MM.1S (cell line): ENCODE measurements around the gene BCAS4.
"Not testable (repeated sequence)": the region's sequence is repeated elsewhere in the genome, so short reads cannot be mapped to it uniquely, and the experiment has no call there.

ENCODE experiments used
- DNase-seq: peaks from one replicate; pipeline ENCODE4 v3.0.0-alpha.2; 2015
- H2AFZ ChIP-seq: fragments of 300-600 bp; sonication (generic); 2 replicates; pipeline ENCODE4 v1.6.0; 2016; ENCODE audit warnings: antibody characterized with exemption, low read length
- H3F3A ChIP-seq: fragments of 300-600 bp; sonication (generic); 2 replicates; pipeline ENCODE4 v1.6.1; 2016; ENCODE audit warnings: mild to moderate bottlenecking, antibody characterized with exemption, low read length, moderate library complexity, mixed read lengths; ENCODE audit not compliant: insufficient read depth
- H3K27ac ChIP-seq: fragments of 300-600 bp; sonication (generic); 2 replicates; pipeline ENCODE4 v1.5.1; 2016; ENCODE audit warnings: mild to moderate bottlenecking, low read length
- H3K27me3 ChIP-seq: fragments of 300-600 bp; sonication (generic); replicated peaks from 2 replicates; pipeline ENCODE4 v1.6.0; 2016; ENCODE audit warnings: low read length; ENCODE audit not compliant: insufficient read depth
- H3K36me3 ChIP-seq: fragments of 300-600 bp; sonication (generic); replicated peaks from 2 replicates; pipeline ENCODE4 v1.6.1; 2016; ENCODE audit warnings: mild to moderate bottlenecking, low read length, mixed read lengths; ENCODE audit not compliant: insufficient read depth
- H3K4me1 ChIP-seq: fragments of 300-600 bp; sonication (generic); 2 replicates; pipeline ENCODE4 v1.6.1; 2016; ENCODE audit warnings: low read length, mixed read lengths
- H3K4me2 ChIP-seq: fragments of 300-600 bp; sonication (generic); 2 replicates; pipeline ENCODE4 v1.6.0; 2016; ENCODE audit warnings: low read depth, low read length
- H3K4me3 ChIP-seq: fragments of 300-600 bp; sonication (generic); 2 replicates; pipeline ENCODE4 v1.5.1; 2016; ENCODE audit warnings: low read length, mixed read lengths
- H3K79me2 ChIP-seq: fragments of 300-600 bp; sonication (generic); 2 replicates; pipeline ENCODE4 v1.6.1; 2016; ENCODE audit warnings: mixed run types, low read length, mixed read lengths
- H3K9ac ChIP-seq: fragments of 300-600 bp; sonication (generic); 2 replicates; pipeline ENCODE4 v1.6.1; 2016; ENCODE audit warnings: low read length, mixed read lengths
- H3K9me2 ChIP-seq: fragments of 300-600 bp; sonication (generic); replicated peaks from 2 replicates; pipeline ENCODE4 v1.6.1; 2016; ENCODE audit warnings: mild to moderate bottlenecking, low read length, mixed read lengths; ENCODE audit not compliant: insufficient read depth
- H3K9me3 ChIP-seq: fragments of 300-600 bp; sonication (generic); replicated peaks from 2 replicates; pipeline ENCODE4 v1.6.1; 2016; ENCODE audit warnings: mild to moderate bottlenecking, low read length, mixed read lengths; ENCODE audit not compliant: insufficient read depth
- H4K20me1 ChIP-seq: fragments of 300-600 bp; sonication (generic); 2 replicates; pipeline ENCODE4 v1.6.1; 2016; ENCODE audit warnings: mild to moderate bottlenecking, low read length, moderate library complexity, mixed read lengths; ENCODE audit not compliant: insufficient read depth
- EZH2 ChIP-seq: fragments of 300-600 bp; sonication (generic); optimal IDR thresholded peaks from 2 replicates; pipeline ENCODE3; 2017; ENCODE audit warnings: low read depth, mild to moderate bottlenecking, antibody characterized with exemption, low read length, mixed read lengths
- EZH2phosphoT487 ChIP-seq: fragments of 300-600 bp; sonication (generic); IDR thresholded peaks from 2 replicates; pipeline ENCODE4 v1.6.1; 2018; ENCODE audit warnings: antibody characterized with exemption, low read length
- TF ChIP-seq, protein P1 (sequence below): fragments of 300-600 bp; sonication (generic); IDR thresholded peaks from 2 replicates; pipeline ENCODE4 v1.5.1; 2016; ENCODE audit warnings: antibody characterized with exemption, low read length, mixed read lengths

BCAS4 gene

DNA sequence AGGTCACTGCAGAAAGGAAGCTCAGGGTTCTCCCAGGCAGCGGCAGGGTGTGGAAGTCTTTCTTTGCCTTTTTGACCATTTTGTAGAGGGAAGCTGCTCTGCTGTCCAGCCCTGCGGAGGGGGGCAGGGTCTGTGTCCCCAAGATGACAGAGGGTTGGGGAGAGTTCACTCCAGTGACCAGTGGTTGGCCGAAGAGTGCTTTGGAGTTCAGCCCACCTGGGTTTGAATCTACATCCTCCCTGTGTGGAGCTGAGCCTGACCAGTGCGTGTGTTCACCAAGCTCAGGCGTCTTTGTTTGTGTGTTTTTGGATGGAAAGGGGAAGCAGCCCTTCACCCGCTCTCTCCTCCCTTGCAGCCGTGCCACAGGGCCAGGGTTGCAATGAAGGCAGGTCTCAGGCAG is 25.9 kb upstream of the BCAS4 start:
- H3K36me3 ChIP-seq, H3K4me3 ChIP-seq, DNase-seq, H3F3A ChIP-seq, H3K27ac ChIP-seq, H4K20me1 ChIP-seq, H3K4me1 ChIP-seq, H3K27me3 ChIP-seq, H2AFZ ChIP-seq, H3K9me3 ChIP-seq, H3K79me2 ChIP-seq, H3K4me2 ChIP-seq, H3K9me2 ChIP-seq, H3K9ac ChIP-seq: not testable (repeated sequence)

DNA sequence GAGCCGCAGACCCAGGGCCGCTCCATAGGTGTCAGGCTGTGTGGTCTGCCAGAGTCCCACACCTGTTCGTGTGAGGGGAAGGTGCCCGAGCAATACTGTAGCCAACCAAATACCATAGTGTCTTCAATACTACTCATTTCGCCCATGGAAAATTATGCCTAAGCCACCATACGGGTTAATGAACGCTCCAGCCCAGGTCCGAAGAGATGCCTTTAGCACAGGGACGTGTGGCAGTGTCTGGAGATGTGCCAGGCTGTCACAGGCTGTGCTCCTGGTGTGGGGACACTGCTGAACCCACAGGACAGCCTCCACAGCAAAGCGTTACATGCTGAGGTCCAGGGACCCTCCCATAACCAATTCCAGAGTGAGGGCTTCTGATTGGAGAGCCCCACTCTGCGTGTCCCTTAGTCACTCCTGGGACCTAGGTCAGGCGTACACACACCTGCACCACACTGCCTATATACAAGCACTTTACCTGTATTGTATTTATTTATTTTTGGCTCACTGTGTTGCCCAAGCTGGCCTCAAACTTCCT is 25.2 kb upstream of the BCAS4 start:
- not testable (repeated sequence) for H3K9ac ChIP-seq, H3K36me3 ChIP-seq, H3F3A ChIP-seq, H3K4me2 ChIP-seq, H3K9me3 ChIP-seq, H4K20me1 ChIP-seq, H3K27ac ChIP-seq, H3K4me1 ChIP-seq, DNase-seq, H2AFZ ChIP-seq, H3K9me2 ChIP-seq, H3K79me2 ChIP-seq, H3K4me3 ChIP-seq, H3K27me3 ChIP-seq

DNA sequence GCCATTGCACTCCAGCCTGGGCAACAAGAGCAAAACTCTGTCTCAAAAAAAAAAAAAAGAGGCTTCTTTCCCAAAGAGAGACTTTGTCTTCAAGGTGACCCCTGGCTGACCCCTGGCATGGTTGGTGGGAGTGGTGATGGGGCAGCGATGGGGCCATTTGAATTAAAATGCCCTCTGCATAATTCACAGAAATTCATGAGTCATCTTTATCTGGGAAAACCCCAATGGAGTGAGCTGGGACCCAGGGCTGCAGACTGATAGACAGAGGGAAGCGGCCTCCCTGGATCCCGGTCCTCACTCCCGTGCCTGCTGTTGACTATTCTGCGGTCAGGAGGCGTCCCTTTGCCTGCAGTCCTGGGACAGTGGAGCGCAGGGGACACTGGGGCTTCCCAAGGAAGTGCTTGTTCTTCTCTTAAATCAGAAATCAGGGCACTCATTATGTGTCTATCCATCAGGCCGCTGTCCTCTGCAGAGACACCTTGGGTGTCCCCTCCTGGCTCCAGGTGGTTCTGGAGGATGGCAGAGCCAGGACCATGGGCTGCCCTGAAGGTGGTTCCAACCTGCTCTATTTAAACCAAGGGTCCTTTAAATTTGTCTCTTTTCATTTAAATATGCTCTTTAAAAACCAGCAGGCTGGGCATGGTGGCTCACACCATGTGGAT is 23.3 kb upstream of the BCAS4 start:
- not testable (repeated sequence) for H3K4me1 ChIP-seq, H3K9me2 ChIP-seq, H3F3A ChIP-seq, H3K9ac ChIP-seq, H3K27ac ChIP-seq, H3K4me3 ChIP-seq, H3K79me2 ChIP-seq, H3K27me3 ChIP-seq, H2AFZ ChIP-seq, H3K36me3 ChIP-seq, H3K9me3 ChIP-seq, H4K20me1 ChIP-seq, H3K4me2 ChIP-seq, DNase-seq

DNA sequence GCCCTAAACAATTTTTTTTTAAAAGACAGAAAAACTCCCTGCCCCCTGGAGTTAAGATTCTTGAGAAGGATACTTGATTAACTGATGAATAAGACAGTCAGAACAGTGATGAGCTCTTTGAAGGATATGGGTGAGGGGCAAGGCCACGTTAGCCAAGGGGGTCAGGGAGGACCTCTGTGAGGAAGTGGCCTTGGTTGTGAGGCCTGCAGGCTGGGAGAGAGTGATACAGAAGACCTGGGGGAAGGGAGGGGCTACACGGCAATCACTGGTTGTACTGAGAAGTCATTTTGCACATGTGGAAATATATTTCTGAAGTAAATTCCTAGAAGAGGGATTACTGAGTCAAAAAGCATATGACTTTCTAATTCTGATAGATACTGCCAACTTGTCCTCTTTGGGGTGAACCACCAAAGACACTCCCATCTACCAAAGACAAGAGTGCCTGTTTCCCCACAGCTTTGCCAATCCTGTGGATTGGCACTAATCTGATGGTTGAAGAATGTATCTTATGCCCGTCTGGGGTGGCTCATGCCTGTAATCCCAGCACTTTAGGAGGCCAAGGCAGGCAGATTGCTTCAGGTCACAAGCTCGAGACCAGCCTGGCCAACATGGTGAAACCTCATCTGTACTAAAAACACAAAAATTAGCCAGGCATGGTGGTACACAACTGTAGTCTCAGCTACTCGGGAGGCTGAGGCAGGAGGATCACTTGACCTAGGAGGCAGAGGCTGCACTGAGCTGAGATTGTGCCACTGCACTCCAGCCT is 22.3 kb upstream of the BCAS4 start:
- Histone ChIP-seq H3K9ac (no peak overlapping the region), H3K9me3 (no peaks in the 10 kb centered on the region), H3K27ac (no peak overlapping the region), H3K79me2 (no peaks in the 10 kb centered on the region), H3K4me1 (no peaks in the 10 kb centered on the region), H3F3A (no peaks in the 10 kb centered on the region), H3K36me3 (no peaks in the 10 kb centered on the region), H3K27me3 (no peaks in the 10 kb centered on the region), H3K4me3 (no peak overlapping the region), H3K9me2 (no peaks in the 10 kb centered on the region), H3K4me2 (no peak overlapping the region), H2AFZ (no peak overlapping the region), H4K20me1 (no peaks in the 10 kb centered on the region)
- DNase-seq = no peak
- no peak for TF ChIP-seq EZH2phosphoT487
- TF ChIP-seq, protein P1, sequence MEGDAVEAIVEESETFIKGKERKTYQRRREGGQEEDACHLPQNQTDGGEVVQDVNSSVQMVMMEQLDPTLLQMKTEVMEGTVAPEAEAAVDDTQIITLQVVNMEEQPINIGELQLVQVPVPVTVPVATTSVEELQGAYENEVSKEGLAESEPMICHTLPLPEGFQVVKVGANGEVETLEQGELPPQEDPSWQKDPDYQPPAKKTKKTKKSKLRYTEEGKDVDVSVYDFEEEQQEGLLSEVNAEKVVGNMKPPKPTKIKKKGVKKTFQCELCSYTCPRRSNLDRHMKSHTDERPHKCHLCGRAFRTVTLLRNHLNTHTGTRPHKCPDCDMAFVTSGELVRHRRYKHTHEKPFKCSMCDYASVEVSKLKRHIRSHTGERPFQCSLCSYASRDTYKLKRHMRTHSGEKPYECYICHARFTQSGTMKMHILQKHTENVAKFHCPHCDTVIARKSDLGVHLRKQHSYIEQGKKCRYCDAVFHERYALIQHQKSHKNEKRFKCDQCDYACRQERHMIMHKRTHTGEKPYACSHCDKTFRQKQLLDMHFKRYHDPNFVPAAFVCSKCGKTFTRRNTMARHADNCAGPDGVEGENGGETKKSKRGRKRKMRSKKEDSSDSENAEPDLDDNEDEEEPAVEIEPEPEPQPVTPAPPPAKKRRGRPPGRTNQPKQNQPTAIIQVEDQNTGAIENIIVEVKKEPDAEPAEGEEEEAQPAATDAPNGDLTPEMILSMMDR = no peak
- TF ChIP-seq EZH2 = no peak
